Keratinocyte (primary cell): Measurements from ENCODE around the gene UGT1A4. TPM values are rescaled to one million over a fixed set of nuclear protein-coding genes. Genes with fewer than 3 reads are reported as not detected.

Experiments used
- DNase-seq: peaks from one replicate; pipeline ENCODE4 v3.0.0-alpha.2; 2011; ENCODE audit warnings: low read depth, missing footprints, low spot score
- FAIRE-seq: peaks from 2 replicates; lab custom pipeline; 2011; peaks lifted over from hg19 to GRCh38; lab: Jason Lieb, UNC
- H2AFZ ChIP-seq: 2 replicates; pipeline ENCODE4 v1.6.0; 2012; ENCODE audit warnings: low read length, control low read depth, inconsistent platforms; ENCODE audit not compliant: control insufficient read depth
- H3K27ac ChIP-seq: 2 replicates; pipeline ENCODE4 v1.5.1; 2011; ENCODE audit warnings: low read length; ENCODE audit not compliant: control insufficient read depth, insufficient read depth
- H3K27me3 ChIP-seq: 3 replicates; pipeline ENCODE4 v1.6.0; 2011; ENCODE audit warnings: low read length; ENCODE audit not compliant: control insufficient read depth, insufficient read depth; ENCODE audit errors: extremely low read depth
- H3K36me3 ChIP-seq, 2 experiments: 2 replicates in 1 of 2; 3 replicates in 1 of 2; pipeline ENCODE4 v1.5.1; 2011; ENCODE audit warnings: low read length in 2 of 2, mild to moderate bottlenecking in 1 of 2; ENCODE audit not compliant: control insufficient read depth in 2 of 2, insufficient read depth in 2 of 2; ENCODE audit errors: extremely low read depth in 1 of 2
- H3K4me1 ChIP-seq: 3 replicates; pipeline ENCODE4 v1.5.1; 2011; ENCODE audit warnings: low read length; ENCODE audit not compliant: control insufficient read depth, insufficient read depth; ENCODE audit errors: extremely low read depth
- H3K4me2 ChIP-seq: 3 replicates; pipeline ENCODE4 v1.6.0; 2011; ENCODE audit warnings: low read depth, low read length; ENCODE audit not compliant: control insufficient read depth, insufficient read depth; ENCODE audit errors: extremely low read depth
- H3K4me3 ChIP-seq, 3 experiments: fragments of 200-600 bp in 1 of 3; sonication (generic) in 1 of 3; 2 replicates in 2 of 3; 3 replicates in 1 of 3; pipeline ENCODE4 v1.5.1; 2011 to 2016; ENCODE audit warnings: low read length in 3 of 3, mild to moderate bottlenecking in 3 of 3, control low read depth in 2 of 3, inconsistent platforms in 1 of 3, low read depth in 1 of 3, mixed read lengths in 1 of 3, mixed run types in 1 of 3, moderate library complexity in 1 of 3; ENCODE audit not compliant: control insufficient read depth in 2 of 3, insufficient read depth in 2 of 3; ENCODE audit errors: extremely low read depth in 1 of 3
- H3K79me2 ChIP-seq: 2 replicates; pipeline ENCODE4 v1.6.0; 2012; ENCODE audit warnings: low read length; ENCODE audit not compliant: control insufficient read depth, insufficient read depth
- H3K9ac ChIP-seq: 3 replicates; pipeline ENCODE4 v1.6.0; 2011; ENCODE audit warnings: low read length; ENCODE audit not compliant: control insufficient read depth, insufficient read depth; ENCODE audit errors: extremely low read depth
- H3K9me1 ChIP-seq: 3 replicates; pipeline ENCODE4 v1.6.0; 2011; ENCODE audit warnings: low read length; ENCODE audit not compliant: control insufficient read depth, insufficient read depth; ENCODE audit errors: extremely low read depth
- H3K9me3 ChIP-seq: 2 replicates; pipeline ENCODE4 v1.5.1; 2012; ENCODE audit warnings: low read depth, low read length; ENCODE audit not compliant: control insufficient read depth
- H4K20me1 ChIP-seq: 3 replicates; pipeline ENCODE4 v1.6.0; 2011; ENCODE audit warnings: low read length; ENCODE audit not compliant: control insufficient read depth, insufficient read depth; ENCODE audit errors: extremely low read depth
- CTCF ChIP-seq, 3 experiments: IDR thresholded peaks in 1 of 3; conservative IDR thresholded peaks in 1 of 3; optimal IDR thresholded peaks in 1 of 3; 2 replicates in 2 of 3; 3 replicates in 1 of 3; pipeline versions ENCODE3 to v1.5.1; 2011; ENCODE audit warnings: low read length in 3 of 3, mild to moderate bottlenecking in 3 of 3, moderate library complexity in 2 of 3, control low read depth in 1 of 3, inconsistent platforms in 1 of 3; ENCODE audit not compliant: insufficient read depth in 2 of 3; ENCODE audit errors: extremely low read depth in 1 of 3
- EZH2 ChIP-seq: IDR thresholded peaks from one replicate; pipeline ENCODE4 v1.6.1; 2012; ENCODE audit warnings: inconsistent platforms, mild to moderate bottlenecking, low read length, moderate library complexity
- dilution Hi-C: fragments of 300-500 bp; cut with MboI; formaldehyde crosslinking; loops from one replicate; pipeline ENCODE4 v1.7.0; 2020; ENCODE audit warnings: low sequenced_read_pairs; ENCODE audit not compliant: extremely low pct_ligation_motif_present
- polyA plus RNA-seq, 5 experiments: library from polyadenylated mRNA; depleted of rRNA in 3 of 5; stranded (reverse) in 3 of 5; stranded (forward) in 1 of 5; unstranded in 1 of 5; fragments of >200 nt; gene quantifications; 1 replicate in 1 of 5; 2 replicates in 3 of 5; 3 replicates in 1 of 5; pipeline versions ENCODE4 v1.2.1 to v1.2.3, GENCODE V29; 2011 to 2012; ENCODE audit warnings: missing spikeins in 2 of 5, low read depth in 1 of 5, low replicate concordance in 1 of 5

The UGT1A4 gene
- polyA plus RNA-seq, 1 donor (not counting 4 experiments of a cell fraction or from before 2014, with no cell fraction given), result 2.4 TPM

GRCh38 chr2:233810385-233810784, 91.8 kb downstream of the UGT1A4 start:
- H3K27ac ChIP-seq, result no peak overlapping the region
- no peak for DNase-seq

GRCh38 chr2:233811087-233811486, 92.6 kb downstream of the UGT1A4 start:
- Histone ChIP-seq H3K27me3 (peaks cover 8% of the 10 kb centered on the region), H3K4me2 (no peak overlapping the region), H3K27ac (no peak overlapping the region), H3K36me3 (no peaks in the 10 kb centered on the region), H2AFZ (no peak overlapping the region), H3K4me3 (no peak overlapping the region), H3K9me3 (no peaks in the 10 kb centered on the region), H4K20me1 (no peaks in the 10 kb centered on the region), H3K4me1 (no peaks in the 10 kb centered on the region), H3K9me1 (no peaks in the 10 kb centered on the region), H3K79me2 (no peaks in the 10 kb centered on the region), H3K9ac (no peak overlapping the region)
- DNase-seq, result no peak
- no peak for FAIRE-seq
- TF ChIP-seq EZH2 (no peak), CTCF (optimal IDR thresholded peaks at IDR 0.05 in 1 of 3, IDR thresholded peaks at IDR 0.05 in 1 of 3, conservative IDR thresholded peaks at IDR 0.05 in 1 of 3; ENCODE audit: extremely low read depth in 1 of 3, insufficient read depth in 2 of 3, low read length in 3 of 3) (no peak)
- dilution Hi-C loops, result no loop called here

More at GRCh38 chr2:233810385-233810784, 91.8 kb downstream of the UGT1A4 start:
- Histone ChIP-seq H3K4me2 (no peak overlapping the region), H3K36me3 (no peaks in the 10 kb centered on the region), H3K9me3 (no peaks in the 10 kb centered on the region), H3K27me3 (peaks cover 8% of the 10 kb centered on the region), H3K4me1 (no peaks in the 10 kb centered on the region), H3K9ac (no peak overlapping the region), H3K4me3 (no peak overlapping the region), H3K79me2 (no peaks in the 10 kb centered on the region), H2AFZ (no peak overlapping the region), H3K9me1 (no peaks in the 10 kb centered on the region), H4K20me1 (no peaks in the 10 kb centered on the region)
- no peak for TF ChIP-seq EZH2
- no peak for TF ChIP-seq CTCF (optimal IDR thresholded peaks at IDR 0.05 in 1 of 3, IDR thresholded peaks at IDR 0.05 in 1 of 3, conservative IDR thresholded peaks at IDR 0.05 in 1 of 3; ENCODE audit: extremely low read depth in 1 of 3, insufficient read depth in 2 of 3, low read length in 3 of 3)
- FAIRE-seq, result no peak
- dilution Hi-C loops, result no loop called here
